Peyer's patch (tissue), 4 donors: ENCODE data around the gene FAT4. TPM values are rescaled to one million over a fixed set of nuclear protein-coding genes. Genes with fewer than 3 reads are reported as not detected.

ENCODE experiments used
- DNase-seq, 3 donors: peaks; one replicate each; pipeline ENCODE4 v3.0.0-alpha.2; 2017 to 2019
- H3K27ac ChIP-seq, 4 donors: fragments of 200-600 bp; sonication (generic); one replicate each; pipeline ENCODE4 v1.5.1; 2016 to 2019
- H3K27me3 ChIP-seq, 2 donors: fragments of 200-600 bp; sonication (generic); one replicate each; pipeline ENCODE4 v1.5.1; 2019
- H3K36me3 ChIP-seq, 3 donors: fragments of 200-600 bp; sonication (generic); one replicate each; pipeline ENCODE4 v1.5.1; 2016 to 2019
- H3K4me1 ChIP-seq, 4 donors: fragments of 200-600 bp; sonication (generic); one replicate each; pipeline ENCODE4 v1.5.1; 2016 to 2019
- H3K4me3 ChIP-seq, 4 donors: fragments of 200-600 bp; sonication (generic); 1 replicate in 3 of 4; 2 replicates in 1 of 4; pipeline ENCODE4 v1.5.1; 2016 to 2019; ENCODE audit warnings: mild to moderate bottlenecking in 1 of 4
- H3K9me3 ChIP-seq, 4 donors: fragments of 200-600 bp; sonication (generic); one replicate each; pipeline ENCODE4 v1.5.1; 2016 to 2019; ENCODE audit warnings: mild to moderate bottlenecking in 1 of 4
- POLR2A ChIP-seq, 2 donors: fragments of 450-650 bp; IDR thresholded peaks; one replicate each; pipeline ENCODE4 v1.5.1; 2017; ENCODE audit warnings: antibody characterized with exemption in 2 of 2, mild to moderate bottlenecking in 2 of 2, moderate library complexity in 2 of 2
- total RNA-seq, 4 donors: library from RNA; depleted of rRNA; stranded (reverse); fragments of >200 nt; gene quantifications; one replicate each; pipeline ENCODE4 v1.1.0, GENCODE V29; 2016
- TF ChIP-seq, protein P1 (sequence below), 6 experiments: fragments of 450-650 bp in 4 of 6; fragments of 200-600 bp in 2 of 6; sonication (generic) in 1 of 6; IDR thresholded peaks; one replicate each; pipeline ENCODE4 v1.5.1; 2017 to 2019; ENCODE audit warnings: antibody characterized with exemption in 6 of 6, mild to moderate bottlenecking in 3 of 6, moderate library complexity in 1 of 6

The FAT4 gene
- total RNA-seq, 4 donors from 2014 or later = 1.4 to 11.6 (median 5.7) TPM

DNA sequence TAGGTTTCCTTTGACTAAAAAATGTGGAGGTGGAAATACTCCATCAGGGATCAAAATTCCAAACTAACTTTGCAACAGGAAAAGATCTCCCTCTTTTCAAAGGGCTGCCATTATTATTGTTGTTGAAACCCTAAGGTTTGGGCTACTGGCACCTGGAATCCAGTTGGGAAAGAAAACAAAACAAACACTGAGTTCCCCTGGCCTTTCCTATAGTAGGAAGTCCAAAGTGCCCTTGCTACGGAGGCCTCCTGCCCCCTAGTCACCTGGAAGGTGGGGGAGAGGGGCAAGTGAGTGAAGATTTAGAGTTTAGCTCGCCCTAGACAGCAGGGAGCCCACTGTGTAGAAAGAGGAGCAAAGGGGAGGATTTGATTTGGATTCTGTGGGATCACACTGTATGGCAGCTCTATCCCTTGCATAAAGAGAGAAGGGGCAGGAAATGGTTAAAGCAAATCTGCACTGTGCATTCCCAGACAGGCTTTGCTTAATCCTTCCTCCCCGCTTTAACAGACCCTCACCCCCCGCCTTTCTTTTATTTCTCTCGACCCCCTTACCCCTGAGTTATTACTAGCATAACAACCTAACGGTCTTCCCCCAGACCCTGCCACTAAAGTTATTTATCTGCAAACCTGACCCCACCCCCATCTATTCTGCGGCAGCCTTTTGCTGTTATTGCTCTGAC, 627 bp upstream of the FAT4 start:
- Histone ChIP-seq H3K36me3 (no peaks in the 10 kb centered on the region), H3K27me3 (no peaks in the 10 kb centered on the region), H3K4me3 (peak overlapping the region; percentile 48 to 70 (median 60)), H3K4me1 (peaks cover 0 to 7% (median 0%) of the 10 kb centered on the region in 4 donors), H3K27ac (peak overlapping the region in 2 of 4 donors; percentile 55 to 89), H3K9me3 (no peaks in the 10 kb centered on the region)
- TF ChIP-seq, protein P1, sequence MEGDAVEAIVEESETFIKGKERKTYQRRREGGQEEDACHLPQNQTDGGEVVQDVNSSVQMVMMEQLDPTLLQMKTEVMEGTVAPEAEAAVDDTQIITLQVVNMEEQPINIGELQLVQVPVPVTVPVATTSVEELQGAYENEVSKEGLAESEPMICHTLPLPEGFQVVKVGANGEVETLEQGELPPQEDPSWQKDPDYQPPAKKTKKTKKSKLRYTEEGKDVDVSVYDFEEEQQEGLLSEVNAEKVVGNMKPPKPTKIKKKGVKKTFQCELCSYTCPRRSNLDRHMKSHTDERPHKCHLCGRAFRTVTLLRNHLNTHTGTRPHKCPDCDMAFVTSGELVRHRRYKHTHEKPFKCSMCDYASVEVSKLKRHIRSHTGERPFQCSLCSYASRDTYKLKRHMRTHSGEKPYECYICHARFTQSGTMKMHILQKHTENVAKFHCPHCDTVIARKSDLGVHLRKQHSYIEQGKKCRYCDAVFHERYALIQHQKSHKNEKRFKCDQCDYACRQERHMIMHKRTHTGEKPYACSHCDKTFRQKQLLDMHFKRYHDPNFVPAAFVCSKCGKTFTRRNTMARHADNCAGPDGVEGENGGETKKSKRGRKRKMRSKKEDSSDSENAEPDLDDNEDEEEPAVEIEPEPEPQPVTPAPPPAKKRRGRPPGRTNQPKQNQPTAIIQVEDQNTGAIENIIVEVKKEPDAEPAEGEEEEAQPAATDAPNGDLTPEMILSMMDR (IDR thresholded peaks at IDR 0.05) = no peak
- no peak for TF ChIP-seq POLR2A (IDR thresholded peaks at IDR 0.05)
- DNase-seq = no peak

DNA sequence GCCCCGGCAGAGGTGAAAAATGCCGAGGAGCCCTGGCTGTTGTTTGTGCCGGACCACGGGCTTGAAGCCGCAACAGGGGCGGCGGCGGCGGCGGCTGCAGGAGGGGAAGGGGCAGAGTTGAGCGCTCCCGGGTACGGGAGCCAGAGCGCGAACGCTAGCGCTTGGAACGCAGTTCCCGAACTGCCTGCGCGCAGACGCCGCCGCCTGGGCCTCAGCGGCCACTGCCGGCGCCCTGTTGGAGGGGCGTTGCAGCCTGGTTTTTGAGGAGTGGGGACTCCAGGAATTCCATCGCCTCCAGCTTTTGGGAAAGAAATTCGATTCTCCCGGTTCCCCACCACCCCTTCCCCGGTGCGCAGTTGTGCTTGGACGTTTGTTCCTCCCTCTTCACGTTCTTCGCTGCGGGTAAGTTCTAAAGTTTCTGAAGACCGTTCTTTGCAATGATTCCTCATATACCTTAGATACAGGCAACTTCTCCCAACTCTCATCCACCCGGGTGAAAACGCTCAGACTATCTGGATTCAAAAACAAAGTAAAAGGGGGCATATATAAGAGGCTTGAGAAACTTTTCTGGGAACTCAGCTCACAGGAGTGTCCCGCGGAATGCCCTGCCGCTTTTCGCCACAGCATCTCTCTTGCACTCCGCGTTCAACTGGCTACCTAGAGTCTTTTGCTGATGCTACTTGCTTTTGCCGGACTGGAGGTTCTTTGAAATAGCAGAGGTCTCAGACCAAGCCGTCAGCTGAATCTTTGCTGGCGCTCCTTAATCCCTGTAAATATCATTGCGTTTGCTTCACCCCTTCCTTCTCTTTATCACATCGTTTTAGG, 1.0 kb downstream of the FAT4 start:
- peak in 2 of 3 donors; percentile 46 to 52 for DNase-seq
- no peaks in the 10 kb centered on the region for H3K27me3 ChIP-seq
- TF ChIP-seq, protein P1 (IDR thresholded peaks at IDR 0.05) = no peak
- no peak for TF ChIP-seq POLR2A (IDR thresholded peaks at IDR 0.05)
- H3K36me3 ChIP-seq = no peaks in the 10 kb centered on the region
- H3K9me3 ChIP-seq = no peaks in the 10 kb centered on the region
- peak overlapping the region; percentile 66 to 89 (median 74) for H3K27ac ChIP-seq
- H3K4me1 ChIP-seq = peaks cover 0 to 7% (median 0%) of the 10 kb centered on the region in 4 donors
- H3K4me3 ChIP-seq = peak overlapping the region; percentile 48 to 70 (median 60)

DNA sequence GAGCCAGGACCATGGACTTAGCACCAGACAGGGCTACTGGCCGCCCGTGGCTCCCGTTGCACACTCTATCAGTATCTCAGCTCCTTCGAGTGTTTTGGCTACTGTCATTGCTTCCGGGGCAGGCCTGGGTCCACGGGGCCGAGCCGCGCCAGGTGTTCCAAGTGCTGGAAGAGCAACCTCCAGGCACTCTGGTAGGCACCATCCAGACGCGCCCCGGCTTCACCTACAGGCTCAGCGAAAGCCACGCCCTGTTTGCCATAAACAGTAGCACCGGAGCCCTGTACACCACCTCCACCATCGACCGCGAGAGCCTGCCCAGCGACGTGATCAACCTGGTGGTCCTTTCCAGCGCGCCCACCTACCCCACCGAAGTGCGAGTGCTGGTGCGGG, 1.6 kb downstream of the FAT4 start:
- H3K4me1 ChIP-seq = peaks cover 0 to 7% (median 0%) of the 10 kb centered on the region in 4 donors
- no peak for TF ChIP-seq POLR2A (IDR thresholded peaks at IDR 0.05)
- TF ChIP-seq, protein P1 (IDR thresholded peaks at IDR 0.05) = no peak
- no peaks in the 10 kb centered on the region for H3K27me3 ChIP-seq
- H3K9me3 ChIP-seq = no peaks in the 10 kb centered on the region
- H3K27ac ChIP-seq = peak overlapping the region; percentile 66 to 89 (median 74)
- peak in 2 of 3 donors; percentile 45 to 49 for DNase-seq
- peak overlapping the region; percentile 48 to 70 (median 60) for H3K4me3 ChIP-seq
- no peaks in the 10 kb centered on the region for H3K36me3 ChIP-seq

DNA sequence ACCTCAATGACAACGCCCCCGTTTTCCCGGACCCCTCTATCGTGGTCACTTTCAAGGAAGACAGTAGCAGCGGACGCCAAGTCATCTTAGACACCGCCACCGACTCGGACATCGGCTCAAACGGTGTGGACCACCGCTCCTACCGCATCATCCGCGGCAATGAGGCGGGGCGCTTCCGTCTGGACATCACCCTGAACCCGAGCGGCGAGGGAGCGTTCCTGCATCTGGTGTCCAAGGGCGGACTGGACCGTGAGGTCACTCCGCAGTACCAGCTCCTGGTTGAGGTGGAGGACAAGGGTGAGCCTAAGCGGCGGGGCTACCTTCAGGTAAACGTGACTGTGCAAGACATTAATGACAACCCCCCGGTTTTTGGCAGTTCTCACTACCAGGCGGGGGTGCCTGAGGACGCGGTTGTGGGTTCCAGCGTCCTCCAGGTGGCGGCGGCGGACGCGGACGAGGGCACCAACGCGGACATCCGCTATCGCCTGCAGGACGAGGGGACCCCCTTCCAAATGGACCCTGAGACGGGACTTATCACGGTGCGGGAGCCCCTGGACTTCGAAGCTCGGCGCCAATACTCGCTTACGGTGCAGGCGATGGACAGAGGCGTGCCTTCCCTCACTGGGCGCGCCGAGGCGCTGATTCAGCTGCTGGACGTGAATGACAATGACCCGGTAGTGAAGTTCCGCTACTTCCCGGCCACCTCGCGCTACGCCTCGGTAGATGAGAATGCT, 2.2 kb downstream of the FAT4 start:
- TF ChIP-seq, protein P1 (IDR thresholded peaks at IDR 0.05) = no peak
- no peak for TF ChIP-seq POLR2A (IDR thresholded peaks at IDR 0.05)
- Histone ChIP-seq H3K27ac (peak overlapping the region in 3 of 4 donors; percentile 66 to 89 (median 76)), H3K9me3 (no peaks in the 10 kb centered on the region), H3K4me3 (peak overlapping the region; percentile 48 to 70 (median 60)), H3K4me1 (peaks cover 0 to 7% (median 0%) of the 10 kb centered on the region in 4 donors), H3K27me3 (no peaks in the 10 kb centered on the region), H3K36me3 (no peaks in the 10 kb centered on the region)
- peak in 2 of 3 donors; percentile 49 to 51 for DNase-seq

DNA sequence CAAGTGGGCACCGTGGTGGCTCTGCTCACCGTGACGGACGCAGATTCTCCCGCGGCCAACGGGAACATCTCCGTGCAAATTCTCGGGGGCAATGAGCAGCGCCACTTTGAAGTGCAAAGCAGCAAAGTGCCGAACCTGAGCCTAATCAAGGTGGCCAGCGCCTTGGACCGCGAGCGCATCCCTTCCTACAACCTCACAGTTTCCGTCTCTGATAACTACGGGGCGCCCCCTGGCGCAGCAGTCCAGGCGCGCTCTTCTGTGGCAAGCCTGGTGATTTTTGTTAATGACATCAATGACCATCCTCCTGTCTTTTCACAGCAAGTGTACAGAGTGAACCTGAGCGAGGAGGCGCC, 2.7 kb downstream of the FAT4 start:
- H3K4me3 ChIP-seq = peak overlapping the region; percentile 48 to 70 (median 60)
- H3K4me1 ChIP-seq = peaks cover 0 to 7% (median 0%) of the 10 kb centered on the region in 4 donors
- peak overlapping the region in 3 of 4 donors; percentile 66 to 89 (median 76) for H3K27ac ChIP-seq
- H3K9me3 ChIP-seq = no peaks in the 10 kb centered on the region
- TF ChIP-seq, protein P1 (IDR thresholded peaks at IDR 0.05) = peak in 2 of 6 experiments; percentile 7 to 9
- TF ChIP-seq POLR2A (IDR thresholded peaks at IDR 0.05) = no peak
- DNase-seq = peak in 2 of 3 donors; percentile 49
- no peaks in the 10 kb centered on the region for H3K36me3 ChIP-seq
- no peaks in the 10 kb centered on the region for H3K27me3 ChIP-seq
